K562 treated with DMSO at 1 percent for 12 hours (cell line): ENCODE results near the gene PKD1. TPM values are rescaled to one million over a fixed set of nuclear protein-coding genes. Genes with fewer than 3 reads are reported as not detected.

Experiments
- total RNA-seq: library from RNA; unstranded; fragments of 300-600 nt; gene quantifications from 2 replicates; pipeline ENCODE4 v1.2.3, GENCODE V29; 2022; ENCODE audit not compliant: insufficient read depth

The PKD1 gene
- total RNA-seq = 55.0 and 106 TPM in 2 replicates

GRCh38 chr16:2135770-2136490 is at the start of gene PKD1:
Gene PKD1 (minus strand): TSS chr16:2135898. CDS start chr16:2135689, 209 bp downstream.

GRCh38 chr16:2155091-2155950 is 19.6 kb upstream of the PKD1 start, which contains the start of gene TRAF7:
Gene TRAF7 (plus strand): TSS chr16:2155782. CDS start chr16:2163921, 8,139 bp downstream.

GRCh38 chr16:2147981-2148671 is 12.4 kb upstream of the PKD1 start, which contains the start of gene RAB26:
Gene RAB26 (plus strand): TSS chr16:2148625. CDS start chr16:2148784, 159 bp downstream.

GRCh38 chr16:2047330-2048115 is 88.2 kb downstream of the PKD1 start, which contains the start of the genes NTHL1 and TSC2:
Gene NTHL1 (minus strand): TSS chr16:2047834. CDS start chr16:2047823, 11 bp downstream.
Gene TSC2 (plus strand): TSS chr16:2047985. CDS start chr16:2048616, 631 bp downstream.

Other genes with a start within 250 kb of the PKD1 start
- not detected in 2 replicates for gene HS3ST6, start 217.5 kb downstream of the PKD1 start, total RNA-seq
- 142 and 157 TPM in 2 replicates for gene MSRB1, start 192.7 kb downstream of the PKD1 start, total RNA-seq
- not detected in 2 replicates for gene RPL3L, start 181.2 kb downstream of the PKD1 start, total RNA-seq
- gene NDUFB10, start 176.4 kb downstream of the PKD1 start, total RNA-seq = 209 and 233 TPM in 2 replicates
- 6,317 and 9,099 TPM in 2 replicates for gene RPS2, start 171.1 kb downstream of the PKD1 start, total RNA-seq
- 1.3 TPM in 1 of 2 replicates, not detected in the other for gene RNF151, start 169.0 kb downstream of the PKD1 start, total RNA-seq
- 37.2 and 53.2 TPM in 2 replicates for gene TBL3, start 163.8 kb downstream of the PKD1 start, total RNA-seq
- 0.89 TPM in 1 of 2 replicates, not detected in the other for gene NOXO1, start 154.4 kb downstream of the PKD1 start, total RNA-seq
- 46.5 and 60.5 TPM in 2 replicates for gene GFER, start 151.7 kb downstream of the PKD1 start, total RNA-seq
- gene SYNGR3, start 145.9 kb downstream of the PKD1 start, total RNA-seq = 24.1 and 36.4 TPM in 2 replicates
- gene ZNF598, start 126.1 kb downstream of the PKD1 start, total RNA-seq = 71.6 and 98.5 TPM in 2 replicates
- 1.8 and 4.4 TPM in 2 replicates for gene NPW, start 116.1 kb downstream of the PKD1 start, total RNA-seq
- gene NHERF2, start 109.0 kb downstream of the PKD1 start, total RNA-seq = 16.0 and 31.4 TPM in 2 replicates
- gene NTHL1, start 88.1 kb downstream of the PKD1 start, total RNA-seq = 17.7 and 38.6 TPM in 2 replicates
- 37.3 and 67.9 TPM in 2 replicates for gene TSC2, start 87.9 kb downstream of the PKD1 start, total RNA-seq
- 1.5 and 6.2 TPM in 2 replicates for gene RAB26, start 12.7 kb upstream of the PKD1 start, total RNA-seq
- 69.7 and 97.4 TPM in 2 replicates for gene TRAF7, start 19.9 kb upstream of the PKD1 start, total RNA-seq
- gene CASKIN1, start 60.7 kb upstream of the PKD1 start, total RNA-seq = 1.6 and 3.2 TPM in 2 replicates
- 57.4 and 63.7 TPM in 2 replicates for gene MLST8, start 69.6 kb upstream of the PKD1 start, total RNA-seq
- gene BRICD5, start 75.0 kb upstream of the PKD1 start, total RNA-seq = 10.4 and 37.8 TPM in 2 replicates
- gene PGP, start 78.9 kb upstream of the PKD1 start, total RNA-seq = 60.1 and 77.5 TPM in 2 replicates
- gene E4F1, start 87.7 kb upstream of the PKD1 start, total RNA-seq = 30.1 and 43.9 TPM in 2 replicates
- gene DNASE1L2, start 100.5 kb upstream of the PKD1 start, total RNA-seq = 3.0 and 4.9 TPM in 2 replicates
- gene ECI1, start 115.7 kb upstream of the PKD1 start, total RNA-seq = 331 and 485 TPM in 2 replicates
- gene RNPS1, start 132.2 kb upstream of the PKD1 start, total RNA-seq = 150 and 267 TPM in 2 replicates
- gene ABCA3, start 204.8 kb upstream of the PKD1 start, total RNA-seq = 12.0 and 28.5 TPM in 2 replicates